ENCODE measurements around the gene PAPPA. TPM values are rescaled to one million over a fixed set of nuclear protein-coding genes. Genes with fewer than 3 reads are reported as not detected.

The PAPPA gene
- total and polyA plus RNA-seq, 5 donors: 0.59 to 7.0 (median 2.1) TPM

DNA sequence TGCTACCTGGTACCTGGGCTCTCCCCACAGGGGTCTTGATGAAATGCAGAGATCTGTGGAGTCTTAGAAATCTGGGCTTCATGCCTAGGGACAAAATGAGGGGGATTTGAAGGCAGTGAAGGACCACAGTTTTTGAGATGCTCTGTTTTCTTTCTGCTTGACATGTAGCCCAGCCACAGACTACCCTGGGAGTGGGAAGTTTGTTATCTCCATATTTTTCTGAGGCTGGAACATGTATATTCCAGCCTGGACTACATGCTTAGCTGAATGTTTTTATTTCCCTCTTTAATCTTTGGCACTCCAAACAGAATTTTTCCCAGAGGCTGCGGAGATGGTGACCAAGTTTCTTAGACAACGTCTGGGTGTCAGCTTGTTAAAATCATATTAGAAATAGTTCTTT, 252.9 kb downstream of the PAPPA start:
- intact Hi-C loops (cut with DNase I): no loop called here
- peak in 1 of 2 donors; percentile 68 for ATAC-seq
- Histone ChIP-seq H3K9me3 (ENCODE audit: control insufficient read depth, low read length) (no peaks in the 10 kb centered on the region), H3K4me3 (ENCODE audit: low read length) (no peak overlapping the region), H3K4me1 (ENCODE audit: control insufficient read depth, insufficient read depth, low read length) (no peaks in the 10 kb centered on the region), H3K27ac (ENCODE audit: low read length) (no peak overlapping the region), H3K27me3 (ENCODE audit: control insufficient read depth, insufficient read depth) (no peaks in the 10 kb centered on the region)
- WGBS: 53% methylated on average over 2 of the region's 2 CpGs
- DNase-seq: no peak

GRCh38 chr9:116409129-116409528, 255.5 kb downstream of the PAPPA start:
- no peak overlapping the region for H3K4me3 ChIP-seq (ENCODE audit: low read length)
- H3K9me3 ChIP-seq (ENCODE audit: control insufficient read depth, low read length): no peaks in the 10 kb centered on the region
- no peaks in the 10 kb centered on the region for H3K27me3 ChIP-seq (ENCODE audit: control insufficient read depth, insufficient read depth)
- no peak overlapping the region for H3K27ac ChIP-seq (ENCODE audit: low read length)
- intact Hi-C loops (cut with DNase I): no loop called here
- 81% methylated on average over 2 of the region's 2 CpGs for WGBS
- no peak for DNase-seq
- no peak for ATAC-seq
- H3K4me1 ChIP-seq (ENCODE audit: control insufficient read depth, insufficient read depth, low read length): no peaks in the 10 kb centered on the region

- no peak for ATAC-seq
- intact Hi-C loops (cut with DNase I): no loop called here
- H3K4me1 ChIP-seq (ENCODE audit: control insufficient read depth, insufficient read depth, low read length): no peaks in the 10 kb centered on the region
- H3K4me3 ChIP-seq (ENCODE audit: low read length): no peak overlapping the region
- 89% methylated on average over 6 of the region's 6 CpGs for WGBS
- no peak for DNase-seq
- no peaks in the 10 kb centered on the region for H3K27me3 ChIP-seq (ENCODE audit: control insufficient read depth, insufficient read depth)
- no peak overlapping the region for H3K27ac ChIP-seq (ENCODE audit: low read length)
- no peaks in the 10 kb centered on the region for H3K9me3 ChIP-seq (ENCODE audit: control insufficient read depth, low read length)
Measured at GRCh38 chr9:116409638-116410037, 256.0 kb downstream of the PAPPA start.

GRCh38 chr9:116411506-116411905, 257.9 kb downstream of the PAPPA start:
- WGBS: 88% methylated on average over 1 of the region's 1 CpG

DNA sequence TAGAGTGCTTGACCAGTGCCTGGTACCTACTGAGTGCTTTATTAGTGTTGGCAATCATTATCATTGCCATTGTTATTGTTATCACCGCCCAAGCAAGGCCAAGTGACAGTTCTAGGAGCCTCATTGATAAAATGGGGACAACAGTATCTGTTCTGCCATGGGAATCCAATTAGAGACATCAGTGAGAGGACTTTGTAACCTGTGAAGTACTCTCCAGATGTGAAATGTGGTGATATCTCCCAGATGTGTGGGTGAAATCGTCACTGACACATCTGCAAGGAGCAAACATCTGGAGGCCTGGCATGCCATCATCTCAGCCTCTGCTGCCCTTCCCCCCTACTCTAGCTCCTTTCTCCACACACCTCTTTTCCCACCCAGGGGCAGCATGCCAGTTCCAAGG, 260.8 kb downstream of the PAPPA start:
- ATAC-seq (no peak), DNase-seq (no peak)
- intact Hi-C loops (cut with DNase I): no loop called here
- Histone ChIP-seq H3K9me3 (ENCODE audit: control insufficient read depth, low read length) (no peaks in the 10 kb centered on the region), H3K27ac (ENCODE audit: low read length) (no peak overlapping the region), H3K4me1 (ENCODE audit: control insufficient read depth, insufficient read depth, low read length) (no peaks in the 10 kb centered on the region), H3K27me3 (ENCODE audit: control insufficient read depth, insufficient read depth) (no peaks in the 10 kb centered on the region), H3K4me3 (ENCODE audit: low read length) (no peak overlapping the region)
- WGBS: 68% methylated on average over 2 of the region's 2 CpGs

More at GRCh38 chr9:116411506-116411905, 257.9 kb downstream of the PAPPA start:
- no peak overlapping the region for H3K27ac ChIP-seq (ENCODE audit: low read length)
- H3K4me3 ChIP-seq (ENCODE audit: low read length): no peak overlapping the region
- no peaks in the 10 kb centered on the region for H3K27me3 ChIP-seq (ENCODE audit: control insufficient read depth, insufficient read depth)
- DNase-seq: no peak
- ATAC-seq: no peak
- no peaks in the 10 kb centered on the region for H3K4me1 ChIP-seq (ENCODE audit: control insufficient read depth, insufficient read depth, low read length)
- H3K9me3 ChIP-seq (ENCODE audit: control insufficient read depth, low read length): no peaks in the 10 kb centered on the region
- intact Hi-C loops (cut with DNase I): no loop called here

DNA sequence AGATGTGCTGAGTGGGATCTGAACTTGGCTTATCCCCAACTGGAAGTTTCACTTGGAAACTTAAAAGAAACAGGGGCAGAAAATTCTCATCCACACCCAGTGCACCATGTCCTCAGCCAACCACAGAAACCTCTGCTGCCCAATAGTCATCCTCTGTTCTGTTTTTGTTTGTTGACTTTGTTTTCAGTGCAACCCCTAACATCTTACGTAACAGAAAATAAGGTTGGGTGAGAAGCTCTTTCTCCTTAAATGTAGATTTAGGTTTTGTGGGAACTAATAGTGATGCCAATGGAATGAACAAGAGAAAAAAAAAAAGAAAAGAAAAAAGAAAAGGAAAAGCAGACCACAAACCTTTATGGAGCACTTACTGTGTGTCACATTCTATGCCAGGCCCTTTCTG, 262.8 kb downstream of the PAPPA start:
- H3K4me3 ChIP-seq (ENCODE audit: low read length): no peak overlapping the region
- intact Hi-C loops (cut with DNase I): no loop called here
- H3K27ac ChIP-seq (ENCODE audit: low read length): no peak overlapping the region
- no peak for DNase-seq
- H3K9me3 ChIP-seq (ENCODE audit: control insufficient read depth, low read length): no peaks in the 10 kb centered on the region
- 89% methylated on average over 1 of the region's 1 CpG for WGBS
- no peak for ATAC-seq
- H3K27me3 ChIP-seq (ENCODE audit: control insufficient read depth, insufficient read depth): no peaks in the 10 kb centered on the region
- no peaks in the 10 kb centered on the region for H3K4me1 ChIP-seq (ENCODE audit: control insufficient read depth, insufficient read depth, low read length)

GRCh38 chr9:116417464-116417863, 263.9 kb downstream of the PAPPA start:
- ATAC-seq (no peak), DNase-seq (no peak)
- 90% methylated on average over 2 of the region's 2 CpGs for WGBS
- H3K27ac ChIP-seq (ENCODE audit: low read length): no peak overlapping the region
- no peaks in the 10 kb centered on the region for H3K9me3 ChIP-seq (ENCODE audit: control insufficient read depth, low read length)
- H3K27me3 ChIP-seq (ENCODE audit: control insufficient read depth, insufficient read depth): no peaks in the 10 kb centered on the region
- no peak overlapping the region for H3K4me3 ChIP-seq (ENCODE audit: low read length)
- intact Hi-C loops (cut with DNase I): no loop called here
- no peaks in the 10 kb centered on the region for H3K4me1 ChIP-seq (ENCODE audit: control insufficient read depth, insufficient read depth, low read length)

GRCh38 chr9:116419181-116419580, 265.6 kb downstream of the PAPPA start:
- intact Hi-C loops (cut with DNase I): no loop called here
- DNase-seq (no peak), ATAC-seq (no peak)
- Histone ChIP-seq H3K4me1 (ENCODE audit: control insufficient read depth, insufficient read depth, low read length) (no peaks in the 10 kb centered on the region), H3K4me3 (ENCODE audit: low read length) (no peak overlapping the region), H3K27ac (ENCODE audit: low read length) (no peak overlapping the region), H3K27me3 (ENCODE audit: control insufficient read depth, insufficient read depth) (no peaks in the 10 kb centered on the region), H3K9me3 (ENCODE audit: control insufficient read depth, low read length) (no peaks in the 10 kb centered on the region)
- 69% methylated on average over 3 of the region's 3 CpGs for WGBS

DNA sequence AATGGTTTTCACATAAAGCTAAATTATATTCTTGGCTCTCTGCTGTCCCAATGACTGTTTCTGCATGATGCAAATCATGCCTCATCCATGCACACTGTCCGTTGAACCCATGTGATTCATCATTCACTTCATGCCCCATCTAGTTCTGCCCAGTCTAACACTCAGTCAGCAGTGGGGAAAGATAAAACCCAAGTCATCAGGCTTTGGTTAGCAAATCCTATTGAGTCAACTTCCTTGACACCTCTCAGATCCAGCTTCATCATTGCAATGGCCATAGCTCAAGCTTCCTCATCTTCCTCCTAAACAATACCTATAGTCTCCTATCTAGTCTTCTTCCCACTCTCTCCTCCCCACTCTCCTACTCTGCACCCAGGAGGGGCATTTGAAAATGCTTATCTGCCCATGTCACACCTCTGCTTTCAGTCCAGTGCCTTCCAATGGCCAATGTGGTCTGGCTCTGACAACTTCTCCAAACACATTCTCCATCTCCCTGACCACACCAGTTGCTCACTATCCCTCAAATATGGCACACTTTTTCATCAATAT, 267.5 kb downstream of the PAPPA start:
- H3K9me3 ChIP-seq (ENCODE audit: control insufficient read depth, low read length): no peaks in the 10 kb centered on the region
- no peaks in the 10 kb centered on the region for H3K4me1 ChIP-seq (ENCODE audit: control insufficient read depth, insufficient read depth, low read length)
- WGBS: 80% methylated on average over 1 of the region's 1 CpG
- no peak for DNase-seq
- H3K4me3 ChIP-seq (ENCODE audit: low read length): no peak overlapping the region
- intact Hi-C loops (cut with DNase I): no loop called here
- H3K27me3 ChIP-seq (ENCODE audit: control insufficient read depth, insufficient read depth): no peaks in the 10 kb centered on the region
- no peak overlapping the region for H3K27ac ChIP-seq (ENCODE audit: low read length)
- no peak for ATAC-seq

DNA sequence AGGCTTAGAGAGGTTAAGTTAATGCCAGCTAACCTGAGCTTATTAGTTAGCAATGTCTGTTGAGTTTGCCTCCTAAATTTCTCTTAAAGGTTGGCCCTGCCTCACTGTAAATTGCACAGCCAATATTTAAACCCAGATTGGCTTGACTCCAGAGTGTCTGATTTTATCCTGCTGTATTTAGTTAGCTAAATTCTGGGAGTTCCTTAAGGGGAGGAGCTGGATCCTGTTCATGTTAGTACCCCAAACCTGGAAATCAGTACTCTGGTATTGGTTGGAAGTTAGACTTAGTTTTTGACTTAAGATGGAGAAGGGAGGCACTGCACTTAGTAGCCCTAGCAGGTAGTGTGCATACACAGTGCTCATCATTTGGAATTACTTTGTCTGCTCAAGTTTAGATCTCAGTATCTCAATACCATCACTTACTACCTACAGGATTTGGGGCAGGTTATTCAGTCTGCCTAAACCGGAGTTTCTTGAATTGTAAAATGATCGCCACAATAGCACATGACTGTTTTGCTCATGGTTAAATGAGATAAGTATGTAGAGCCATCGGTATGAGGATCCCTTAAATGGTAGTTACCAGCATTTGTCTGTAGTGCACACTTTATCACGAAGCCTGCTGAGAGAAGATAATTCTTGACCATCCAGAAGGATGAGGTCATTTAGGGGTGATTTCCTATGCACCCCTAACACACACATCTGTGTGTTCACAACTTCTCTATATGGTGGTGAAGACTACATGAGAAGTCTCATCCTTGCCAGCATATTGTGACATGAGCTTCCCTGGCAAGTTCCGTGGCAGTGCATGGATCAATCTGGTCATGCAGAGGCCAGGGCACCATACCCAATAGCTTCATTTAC, 268.8 kb downstream of the PAPPA start:
- no peak for DNase-seq
- H3K4me3 ChIP-seq (ENCODE audit: low read length): no peak overlapping the region
- no peaks in the 10 kb centered on the region for H3K27me3 ChIP-seq (ENCODE audit: control insufficient read depth, insufficient read depth)
- 78% methylated on average over 5 of the region's 5 CpGs for WGBS
- intact Hi-C loops (cut with DNase I): no loop called here
- ATAC-seq: no peak
- no peaks in the 10 kb centered on the region for H3K4me1 ChIP-seq (ENCODE audit: control insufficient read depth, insufficient read depth, low read length)
- H3K27ac ChIP-seq (ENCODE audit: low read length): no peak overlapping the region
- H3K9me3 ChIP-seq (ENCODE audit: control insufficient read depth, low read length): no peaks in the 10 kb centered on the region

DNA sequence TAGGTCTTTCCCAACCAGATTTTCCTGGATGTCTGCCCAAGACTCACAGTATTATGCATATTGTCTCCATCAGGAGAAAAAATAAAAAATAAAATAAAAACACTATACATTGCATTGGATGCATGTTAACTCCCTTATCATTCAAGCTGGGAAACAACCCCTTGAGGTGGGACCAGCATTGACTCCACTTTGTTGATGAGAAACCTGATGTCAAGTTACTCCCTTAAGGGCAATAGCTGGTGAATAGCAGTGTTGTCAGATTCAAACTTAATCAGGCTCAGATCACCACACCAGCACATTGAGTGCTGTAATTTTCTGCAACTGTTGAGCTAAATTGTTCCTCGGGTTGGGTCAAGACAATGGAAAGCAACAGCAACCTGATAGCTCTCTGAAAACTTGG, 269.6 kb downstream of the PAPPA start:
- no peak for DNase-seq
- Histone ChIP-seq H3K4me1 (ENCODE audit: control insufficient read depth, insufficient read depth, low read length) (no peaks in the 10 kb centered on the region), H3K27ac (ENCODE audit: low read length) (no peak overlapping the region), H3K9me3 (ENCODE audit: control insufficient read depth, low read length) (no peaks in the 10 kb centered on the region), H3K4me3 (ENCODE audit: low read length) (no peak overlapping the region), H3K27me3 (ENCODE audit: control insufficient read depth, insufficient read depth) (no peaks in the 10 kb centered on the region)
- intact Hi-C loops (cut with DNase I): no loop called here
- no peak for ATAC-seq
- 70% methylated on average over 1 of the region's 1 CpG for WGBS
